Type B pancreatic cell (in vitro differentiated cells): ENCODE measurements around the gene TDRD12. TPM values are rescaled to one million over a fixed set of nuclear protein-coding genes. Genes with fewer than 3 reads are reported as not detected.
A peak's percentile ranks its signal among the peaks of the same experiment; 100 is the strongest.

Experiments
- DNase-seq: peaks from one replicate; pipeline ENCODE4 v3.0.0; 2021; ENCODE audit warnings: mixed read lengths; ENCODE audit not compliant: unreplicated experiment; ENCODE audit errors: extremely low spot score
- H3K27ac Mint-ChIP-seq: 2 replicates; pipeline ENCODE4 v1.8.0; 2021; ENCODE audit warnings: mild to moderate bottlenecking, mixed read lengths
- H3K27me3 Mint-ChIP-seq: 2 replicates; pipeline ENCODE4 v1.8.0; 2021; ENCODE audit warnings: mixed read lengths
- H3K36me3 Mint-ChIP-seq: 2 replicates; pipeline ENCODE4 v1.8.0; 2021; ENCODE audit warnings: mixed read lengths
- H3K4me1 Mint-ChIP-seq: one replicate; pipeline ENCODE4 v1.8.0; 2021; ENCODE audit warnings: mixed read lengths; ENCODE audit not compliant: unreplicated experiment
- H3K4me3 Mint-ChIP-seq: 2 replicates; pipeline ENCODE4 v1.8.0; 2021; ENCODE audit warnings: mild to moderate bottlenecking, mixed read lengths
- H3K9me3 Mint-ChIP-seq: 2 replicates; pipeline ENCODE4 v1.8.0; 2021; ENCODE audit warnings: mixed read lengths
- CTCF ChIP-seq: fragments of 200-600 bp; sonication (generic); conservative IDR thresholded peaks from 2 replicates; pipeline ENCODE4 v1.5.0; 2021; ENCODE audit warnings: antibody characterized with exemption, mild to moderate bottlenecking
- total RNA-seq: library from RNA; stranded (reverse); gene quantifications from 2 replicates; pipeline ENCODE4 v1.2.1, GENCODE V29; 2021; ENCODE audit warnings: low replicate concordance

TDRD12 gene
- total RNA-seq, 1 donor from 2014 or later: 0.24 TPM

GRCh38 chr19:32813862-32814425 is 94.4 kb downstream of the TDRD12 start:
- Mint-ChIP-seq H3K4me3 (no peak overlapping the region), H3K36me3 (no peaks in the 10 kb centered on the region), H3K4me1 (peaks cover 5% of the 10 kb centered on the region), H3K9me3 (no peaks in the 10 kb centered on the region), H3K27ac (no peak overlapping the region), H3K27me3 (peaks cover 3% of the 10 kb centered on the region)
- no peak for TF ChIP-seq CTCF
- no peak for DNase-seq

- Mint-ChIP-seq H3K9me3 (no peaks in the 10 kb centered on the region), H3K27me3 (peaks cover 4% of the 10 kb centered on the region), H3K27ac (no peak overlapping the region), H3K4me1 (peaks cover 5% of the 10 kb centered on the region), H3K4me3 (no peak overlapping the region), H3K36me3 (no peaks in the 10 kb centered on the region)
- TF ChIP-seq CTCF: no peak
- DNase-seq: no peak
These were observed 95.1 kb downstream of the TDRD12 start for GRCh38 chr19:32814624-32815023.

- Mint-ChIP-seq H3K27ac (no peak overlapping the region), H3K27me3 (peaks cover 11% of the 10 kb centered on the region), H3K36me3 (no peaks in the 10 kb centered on the region), H3K4me3 (no peak overlapping the region), H3K9me3 (no peaks in the 10 kb centered on the region), H3K4me1 (peaks cover 10% of the 10 kb centered on the region)
- no peak for DNase-seq
- TF ChIP-seq CTCF: no peak
These were observed 97.1 kb downstream of the TDRD12 start for GRCh38 chr19:32816555-32817099.

GRCh38 chr19:32817569-32818476 is 98.3 kb downstream of the TDRD12 start:
- peak overlapping the region; percentile 10 for H3K27ac Mint-ChIP-seq
- H3K36me3 Mint-ChIP-seq: no peaks in the 10 kb centered on the region
- peaks cover 13% of the 10 kb centered on the region for H3K27me3 Mint-ChIP-seq
- no peak for TF ChIP-seq CTCF
- H3K4me3 Mint-ChIP-seq: no peak overlapping the region
- DNase-seq: no peak
- H3K9me3 Mint-ChIP-seq: no peaks in the 10 kb centered on the region
- H3K4me1 Mint-ChIP-seq: peaks cover 10% of the 10 kb centered on the region

- TF ChIP-seq CTCF: no peak
- Mint-ChIP-seq H3K4me3 (no peak overlapping the region), H3K36me3 (no peaks in the 10 kb centered on the region), H3K27me3 (peaks cover 13% of the 10 kb centered on the region), H3K4me1 (peaks cover 10% of the 10 kb centered on the region), H3K27ac (peak overlapping the region; percentile 10), H3K9me3 (no peaks in the 10 kb centered on the region)
- no peak for DNase-seq
These were observed 99.0 kb downstream of the TDRD12 start for GRCh38 chr19:32818536-32818935.
